Uterus (tissue), 4 donors: ENCODE data around the gene SMAD1. TPM values are rescaled to one million over a fixed set of nuclear protein-coding genes. Genes with fewer than 3 reads are reported as not detected.
A peak's percentile ranks its signal among the peaks of the same experiment; 100 is the strongest.

Source experiments
- DNase-seq, 2 donors: peaks; one replicate each; pipeline ENCODE4 v3.0.0-alpha.2; 2019 to 2020
- H3K27ac ChIP-seq, 2 donors: fragments of 200-600 bp; sonication (generic); 1 replicate in 1 of 2; 2 replicates in 1 of 2; pipeline ENCODE4 v1.5.1; 2016 to 2018
- H3K27me3 ChIP-seq, 2 donors: fragments of 200-600 bp; sonication (generic); one replicate each; pipeline ENCODE4 v1.5.1; 2018 to 2019; ENCODE audit warnings: control low read depth in 1 of 2
- H3K36me3 ChIP-seq, 2 donors: fragments of 200-600 bp; sonication (generic); one replicate each; pipeline ENCODE4 v1.5.1; 2019; ENCODE audit warnings: control low read depth in 1 of 2
- H3K4me1 ChIP-seq, 2 donors: fragments of 200-600 bp; sonication (generic); one replicate each; pipeline ENCODE4 v1.5.1; 2018 to 2019; ENCODE audit warnings: control low read depth in 1 of 2
- H3K4me3 ChIP-seq, 2 donors: fragments of 200-600 bp; sonication (generic); 1 replicate in 1 of 2; 2 replicates in 1 of 2; pipeline ENCODE4 v1.5.1; 2018 to 2019; ENCODE audit warnings: mild to moderate bottlenecking in 1 of 2
- H3K9me3 ChIP-seq, 2 donors: fragments of 200-600 bp; sonication (generic); one replicate each; pipeline ENCODE4 v1.5.1; 2019; ENCODE audit warnings: control low read depth in 1 of 2
- POLR2A ChIP-seq, 2 donors: fragments of 450-650 bp; IDR thresholded peaks; one replicate each; pipeline ENCODE4 v1.6.1; 2016; ENCODE audit warnings: antibody characterized with exemption in 2 of 2, mild to moderate bottlenecking in 1 of 2, moderate library complexity in 1 of 2
- intact Hi-C: fragments of 100-400 bp; cut with DNase I; formaldehyde crosslinking; loops from one replicate; pipeline ENCODE4 v1.15.1; 2023; ENCODE audit warnings: low total_unique reads
- total RNA-seq, 4 donors: library from RNA; depleted of rRNA in 3 of 4; stranded (reverse); fragments of >200 nt in 3 of 4; gene quantifications; one replicate each; pipeline versions ENCODE4 v1.1.0 to v1.2.4, GENCODE V29; 2014 to 2023
- TF ChIP-seq, protein P1 (sequence below), 4 experiments: fragments of 200-600 bp in 2 of 4; fragments of 450-650 bp in 2 of 4; sonication (generic) in 2 of 4; IDR thresholded peaks; one replicate each; pipeline ENCODE4 v1.5.1; 2016 to 2019; ENCODE audit warnings: antibody characterized with exemption in 4 of 4, mild to moderate bottlenecking in 2 of 4, moderate library complexity in 1 of 4
- donor health status: DM: yes; HTN: yes; CAD: no.

Gene SMAD1
- total RNA-seq, 4 donors from 2014 or later, result 29.1 to 81.4 (median 54.3) TPM

DNA sequence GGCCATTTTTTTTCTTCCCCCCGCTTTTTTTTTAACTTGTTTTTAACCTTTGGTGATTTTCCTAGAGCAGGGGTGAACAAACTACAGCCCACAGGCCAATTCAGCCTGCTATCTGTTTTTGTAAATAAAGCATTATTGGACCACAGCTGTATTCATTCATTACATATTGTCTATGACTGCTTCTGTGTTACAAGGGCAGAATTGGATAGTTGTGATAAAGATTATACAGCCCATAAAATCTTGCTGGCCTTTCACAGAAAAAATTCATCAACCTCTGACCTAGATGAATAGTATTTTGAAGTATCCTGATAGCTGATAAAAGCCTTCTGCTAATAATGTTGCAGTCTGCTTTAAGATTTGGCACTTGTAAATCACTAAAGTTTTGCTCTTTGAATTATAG is 63.4 kb downstream of the SMAD1 start:
- peak overlapping the region; percentile 18 to 56 for H3K27ac ChIP-seq
- intact Hi-C loops, result no loop called here
- no peaks in the 10 kb centered on the region for H3K27me3 ChIP-seq

DNA sequence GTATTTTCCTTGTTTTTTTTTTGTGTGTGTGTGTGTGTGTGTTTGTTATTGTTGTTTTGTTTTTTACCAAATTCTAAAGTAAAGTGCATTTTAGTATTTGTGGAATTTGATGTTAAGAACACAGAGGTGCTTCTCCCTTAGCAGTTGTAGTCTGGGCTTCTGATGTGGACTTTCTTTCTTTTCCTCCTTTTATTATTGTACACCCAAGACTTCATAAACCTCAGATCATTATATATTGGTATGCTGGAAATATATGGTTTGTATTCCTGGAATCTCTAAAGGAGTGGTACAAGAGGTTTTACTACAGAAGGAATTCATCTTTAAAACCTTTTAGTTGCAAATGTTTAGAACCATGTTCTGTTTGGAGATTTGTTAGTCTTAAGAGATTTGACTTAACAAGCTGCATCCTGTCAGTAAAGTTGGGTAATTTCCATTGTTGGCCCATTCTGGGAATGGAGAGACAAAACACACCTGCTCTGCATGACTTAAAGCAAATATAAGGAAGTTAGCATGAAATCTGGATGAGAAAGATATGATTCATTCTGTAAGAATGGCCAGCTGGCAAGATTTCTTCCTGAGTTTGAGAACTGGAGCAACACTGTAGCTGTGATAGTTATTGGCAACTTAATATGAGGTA is 64.0 kb downstream of the SMAD1 start:
- peak in 1 of 2 donors; percentile 58 for DNase-seq
- peak overlapping the region; percentile 18 to 65 for H3K27ac ChIP-seq
- intact Hi-C loops, result no loop called here
- no peak overlapping the region for H3K4me3 ChIP-seq
- TF ChIP-seq, protein P1, sequence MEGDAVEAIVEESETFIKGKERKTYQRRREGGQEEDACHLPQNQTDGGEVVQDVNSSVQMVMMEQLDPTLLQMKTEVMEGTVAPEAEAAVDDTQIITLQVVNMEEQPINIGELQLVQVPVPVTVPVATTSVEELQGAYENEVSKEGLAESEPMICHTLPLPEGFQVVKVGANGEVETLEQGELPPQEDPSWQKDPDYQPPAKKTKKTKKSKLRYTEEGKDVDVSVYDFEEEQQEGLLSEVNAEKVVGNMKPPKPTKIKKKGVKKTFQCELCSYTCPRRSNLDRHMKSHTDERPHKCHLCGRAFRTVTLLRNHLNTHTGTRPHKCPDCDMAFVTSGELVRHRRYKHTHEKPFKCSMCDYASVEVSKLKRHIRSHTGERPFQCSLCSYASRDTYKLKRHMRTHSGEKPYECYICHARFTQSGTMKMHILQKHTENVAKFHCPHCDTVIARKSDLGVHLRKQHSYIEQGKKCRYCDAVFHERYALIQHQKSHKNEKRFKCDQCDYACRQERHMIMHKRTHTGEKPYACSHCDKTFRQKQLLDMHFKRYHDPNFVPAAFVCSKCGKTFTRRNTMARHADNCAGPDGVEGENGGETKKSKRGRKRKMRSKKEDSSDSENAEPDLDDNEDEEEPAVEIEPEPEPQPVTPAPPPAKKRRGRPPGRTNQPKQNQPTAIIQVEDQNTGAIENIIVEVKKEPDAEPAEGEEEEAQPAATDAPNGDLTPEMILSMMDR (IDR thresholded peaks at IDR 0.05), result no peak
- TF ChIP-seq POLR2A (IDR thresholded peaks at IDR 0.05), result no peak
- H3K27me3 ChIP-seq, result no peaks in the 10 kb centered on the region
- H3K4me1 ChIP-seq, result no peaks in the 10 kb centered on the region
- H3K36me3 ChIP-seq, result no peaks in the 10 kb centered on the region
- no peaks in the 10 kb centered on the region for H3K9me3 ChIP-seq

More for the DNA sequence above, 63.4 kb downstream of the SMAD1 start:
- H3K36me3 ChIP-seq, result no peaks in the 10 kb centered on the region
- no peak overlapping the region for H3K4me3 ChIP-seq
- no peaks in the 10 kb centered on the region for H3K4me1 ChIP-seq
- no peak for DNase-seq
- TF ChIP-seq, protein P1 (IDR thresholded peaks at IDR 0.05), result no peak
- TF ChIP-seq POLR2A (IDR thresholded peaks at IDR 0.05), result no peak
- no peaks in the 10 kb centered on the region for H3K9me3 ChIP-seq

DNA sequence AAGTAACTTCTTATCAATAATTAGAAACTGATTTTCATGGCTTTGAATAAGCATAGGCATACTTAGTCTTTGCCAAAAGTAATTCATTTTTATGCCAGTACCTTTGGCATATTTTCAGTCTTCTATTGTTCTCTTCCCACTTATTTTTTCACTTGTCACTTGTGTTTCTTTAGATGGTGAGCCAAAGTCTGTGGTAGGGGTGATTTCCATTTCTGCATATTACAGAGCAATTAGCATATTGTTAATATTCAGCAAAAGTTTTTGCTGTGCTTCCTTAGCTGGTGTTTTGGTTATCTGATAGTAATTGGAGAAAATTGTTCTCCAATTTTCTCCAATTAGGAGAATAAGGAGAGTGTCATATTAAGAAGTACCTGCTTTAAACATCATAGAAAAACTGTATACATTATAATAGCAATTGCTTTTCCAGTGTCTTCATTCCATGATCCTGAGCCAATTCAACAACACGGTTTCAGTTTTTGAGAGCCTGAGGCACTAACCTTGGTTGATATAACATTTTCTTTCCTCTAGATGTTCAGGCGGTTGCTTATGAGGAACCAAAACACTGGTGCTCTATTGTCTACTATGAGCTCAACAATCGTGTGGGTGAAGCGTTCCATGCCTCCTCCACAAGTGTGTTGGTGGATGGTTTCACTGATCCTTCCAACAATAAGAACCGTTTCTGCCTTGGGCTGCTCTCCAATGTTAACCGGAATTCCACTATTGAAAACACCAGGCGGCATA is 64.7 kb downstream of the SMAD1 start:
- no peak for TF ChIP-seq POLR2A (IDR thresholded peaks at IDR 0.05)
- no peaks in the 10 kb centered on the region for H3K36me3 ChIP-seq
- no peaks in the 10 kb centered on the region for H3K4me1 ChIP-seq
- H3K27ac ChIP-seq, result peak overlapping the region; percentile 22 to 65
- intact Hi-C loops, result no loop called here
- no peak overlapping the region for H3K4me3 ChIP-seq
- H3K9me3 ChIP-seq, result no peaks in the 10 kb centered on the region
- no peaks in the 10 kb centered on the region for H3K27me3 ChIP-seq
- no peak for DNase-seq

DNA sequence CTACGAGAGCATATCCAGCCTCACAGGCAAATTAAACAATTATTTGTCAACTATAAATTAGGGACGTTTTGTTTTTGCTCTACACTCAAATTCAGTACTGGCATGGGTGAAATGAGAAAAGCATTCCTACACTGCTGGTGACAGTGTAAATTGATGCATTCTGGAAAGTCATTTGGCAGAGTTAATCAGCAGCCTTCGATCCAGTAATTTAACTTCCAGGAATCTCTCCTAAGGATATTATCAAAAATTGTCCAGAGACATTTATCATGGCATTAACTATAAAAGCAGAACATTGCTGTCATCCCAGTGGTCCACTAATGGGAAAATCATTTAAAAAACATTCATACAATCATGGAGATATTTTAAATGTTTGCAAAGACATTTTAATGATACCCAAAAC is 70.0 kb downstream of the SMAD1 start:
- TF ChIP-seq, protein P1 (IDR thresholded peaks at IDR 0.05), result no peak
- no peak for TF ChIP-seq POLR2A (IDR thresholded peaks at IDR 0.05)
- Histone ChIP-seq H3K27me3 (no peaks in the 10 kb centered on the region), H3K36me3 (no peaks in the 10 kb centered on the region), H3K4me1 (no peaks in the 10 kb centered on the region), H3K27ac (peak overlapping the region; percentile 15 to 65), H3K4me3 (no peak overlapping the region), H3K9me3 (no peaks in the 10 kb centered on the region)
- intact Hi-C loops, result no loop called here
- no peak for DNase-seq

DNA sequence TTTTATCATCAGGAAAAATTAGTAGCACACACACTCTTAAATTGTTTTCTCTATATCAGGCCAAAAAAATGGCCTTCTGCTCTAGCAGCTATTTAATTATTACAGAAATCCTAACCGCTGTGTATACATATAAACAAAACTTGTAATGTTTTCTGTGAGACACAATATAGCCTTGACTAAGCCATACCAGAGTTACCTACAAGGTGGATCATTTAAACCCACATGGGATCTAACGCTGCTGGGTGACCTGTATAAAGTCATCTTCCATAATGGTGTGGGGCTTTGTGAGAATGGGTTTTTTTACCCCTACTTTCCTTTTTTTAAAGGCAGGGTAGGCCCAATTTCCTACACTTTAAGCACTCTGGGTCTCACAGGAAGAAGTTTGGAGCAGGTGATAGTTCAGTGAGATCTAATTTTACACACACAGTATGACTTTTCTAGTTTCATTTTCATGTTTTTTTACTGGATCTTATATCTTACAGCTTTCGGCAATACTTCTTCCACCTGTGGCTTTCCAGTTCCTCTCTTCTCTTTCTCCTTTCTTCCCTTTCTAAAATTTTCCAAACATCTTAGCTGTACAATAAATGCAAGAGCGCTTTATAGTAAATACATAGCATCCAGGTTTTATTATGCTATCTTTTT is 70.6 kb downstream of the SMAD1 start:
- TF ChIP-seq, protein P1 (IDR thresholded peaks at IDR 0.05), result no peak
- no peak for TF ChIP-seq POLR2A (IDR thresholded peaks at IDR 0.05)
- H3K36me3 ChIP-seq, result no peaks in the 10 kb centered on the region
- H3K27me3 ChIP-seq, result no peaks in the 10 kb centered on the region
- H3K27ac ChIP-seq, result peak overlapping the region in 1 of 2 donors; percentile 65
- no peaks in the 10 kb centered on the region for H3K9me3 ChIP-seq
- no peaks in the 10 kb centered on the region for H3K4me1 ChIP-seq
- intact Hi-C loops, result no loop called here
- DNase-seq, result no peak
- no peak overlapping the region for H3K4me3 ChIP-seq
